Endothelial cell of umbilical vein (primary cell): Measurements from ENCODE around the gene RAB1B. TPM values are rescaled to one million over a fixed set of nuclear protein-coding genes. Genes with fewer than 3 reads are reported as not detected.

ENCODE experiments used
- BruUV-seq: library from RNA; stranded (reverse); fragments of 400-500 nt; replicated peaks from 2 replicates; lab custom pipeline; 2021; lab: Mats Ljungman, UMichigan
- CTCF ChIA-PET: fragments of 300-600, 350-600 bp; sonication (Branson Sonifier 250); formaldehyde crosslinking; loops from one replicate; lab custom pipeline; 2021; ENCODE audit warnings: antibody characterized with exemption, inconsistent platforms; lab: Charles Lee
- POLR2A ChIA-PET: fragments of 300-600, 350-600 bp; sonication (Branson Sonifier 250); formaldehyde crosslinking; loops from one replicate; lab custom pipeline; 2021; ENCODE audit warnings: antibody characterized with exemption, inconsistent platforms; lab: Charles Lee
- DNase-seq: peaks from one replicate; pipeline ENCODE4 v3.0.0-alpha.2; 2011; ENCODE audit warnings: low read depth, low spot score
- FAIRE-seq: peaks from 2 replicates; lab custom pipeline; 2011; peaks lifted over from hg19 to GRCh38; lab: Jason Lieb, UNC
- H2AFZ ChIP-seq: 2 replicates; pipeline ENCODE4 v1.6.0; 2012; ENCODE audit warnings: low read depth, low read length, control low read depth, inconsistent platforms
- H3K27ac ChIP-seq: 2 replicates; pipeline ENCODE4 v1.5.1; 2011; ENCODE audit warnings: low read depth, mild to moderate bottlenecking, control low read depth, low read length, moderate library complexity; ENCODE audit not compliant: insufficient read depth
- H3K27me3 ChIP-seq, 2 experiments: 2 replicates each; pipeline versions ENCODE4 v1.6.0 to v1.6.1; 2011; ENCODE audit warnings: low read length in 2 of 2, mixed read lengths in 1 of 2; ENCODE audit not compliant: control insufficient read depth in 2 of 2, insufficient read depth in 2 of 2
- H3K36me3 ChIP-seq, 2 experiments: 2 replicates in 1 of 2; 3 replicates in 1 of 2; pipeline ENCODE4 v1.5.1; 2011; ENCODE audit warnings: low read length in 2 of 2, mild to moderate bottlenecking in 1 of 2, moderate library complexity in 1 of 2; ENCODE audit not compliant: control insufficient read depth in 2 of 2, insufficient read depth in 2 of 2; ENCODE audit errors: extremely low read depth in 1 of 2
- H3K4me1 ChIP-seq: 3 replicates; pipeline ENCODE4 v1.5.1; 2011; ENCODE audit warnings: mild to moderate bottlenecking, low read length; ENCODE audit not compliant: control insufficient read depth, insufficient read depth; ENCODE audit errors: extremely low read depth
- H3K4me2 ChIP-seq: 2 replicates; pipeline ENCODE4 v1.6.1; 2011; ENCODE audit warnings: low read length, control low read depth, mixed read lengths; ENCODE audit not compliant: insufficient read depth
- H3K4me3 ChIP-seq, 3 experiments: fragments of 200-600 bp in 1 of 3; sonication (generic), shearing (Covaris generic) in 1 of 3; replicated peaks in 1 of 3; 2 replicates each; pipeline ENCODE4 v1.5.1; 2011 to 2016; ENCODE audit warnings: control low read depth in 3 of 3, low read length in 3 of 3, mild to moderate bottlenecking in 2 of 3, inconsistent platforms in 1 of 3, low read depth in 1 of 3, moderate library complexity in 1 of 3; ENCODE audit not compliant: insufficient read depth in 1 of 3
- H3K79me2 ChIP-seq: 2 replicates; pipeline ENCODE4 v1.6.0; 2012; ENCODE audit warnings: low read length, inconsistent platforms; ENCODE audit not compliant: control insufficient read depth, insufficient read depth
- H3K9ac ChIP-seq: replicated peaks from 2 replicates; pipeline ENCODE3; 2011; ENCODE audit warnings: low read length, control low read depth; ENCODE audit not compliant: insufficient read depth; ENCODE audit errors: extremely low read depth
- H3K9me1 ChIP-seq: replicated peaks from 3 replicates; pipeline ENCODE4 v1.6.0; 2011; ENCODE audit warnings: mild to moderate bottlenecking, low read length; ENCODE audit not compliant: control insufficient read depth, insufficient read depth; ENCODE audit errors: extremely low read depth
- H3K9me3 ChIP-seq: replicated peaks from 2 replicates; pipeline ENCODE4 v1.5.1; 2012; ENCODE audit warnings: low read length, inconsistent platforms; ENCODE audit not compliant: control insufficient read depth, insufficient read depth
- H4K20me1 ChIP-seq: replicated peaks from 2 replicates; pipeline ENCODE3; 2011; ENCODE audit warnings: mild to moderate bottlenecking, low read length; ENCODE audit not compliant: control insufficient read depth, insufficient read depth; ENCODE audit errors: extremely low read depth
- CTCF ChIP-seq, 2 donors: IDR thresholded peaks; 1 replicate in 1 of 2; 2 replicates in 1 of 2; pipeline ENCODE4 v1.5.1; 2011; ENCODE audit warnings: low read length in 2 of 2, mild to moderate bottlenecking in 2 of 2, moderate library complexity in 2 of 2, control low read depth in 1 of 2, inconsistent platforms in 1 of 2, low read depth in 1 of 2; ENCODE audit not compliant: insufficient read depth in 1 of 2; ENCODE audit errors: extremely low read depth in 1 of 2
- EZH2 ChIP-seq: IDR thresholded peaks from 2 replicates; pipeline ENCODE4 v1.6.1; 2012; ENCODE audit warnings: borderline replicate concordance, low read depth, mild to moderate bottlenecking, moderate library complexity, low read length, inconsistent platforms; ENCODE audit not compliant: severe bottlenecking
- FOS ChIP-seq: IDR thresholded peaks from 2 replicates; pipeline ENCODE4 v1.6.1; 2011; ENCODE audit warnings: mild to moderate bottlenecking, low read length, moderate library complexity, borderline replicate concordance; ENCODE audit not compliant: insufficient read depth
- GATA2 ChIP-seq: IDR thresholded peaks from 2 replicates; pipeline ENCODE4 v1.7.0; 2011; ENCODE audit warnings: low read depth, mild to moderate bottlenecking, moderate library complexity, mixed read lengths, low read length; ENCODE audit not compliant: insufficient read length, insufficient read depth
- JUN ChIP-seq: IDR thresholded peaks from 2 replicates; pipeline ENCODE4 v1.6.1; 2011; ENCODE audit warnings: borderline replicate concordance, low read depth; ENCODE audit not compliant: insufficient read length, insufficient read depth
- MAX ChIP-seq: IDR thresholded peaks from 2 replicates; pipeline ENCODE4 v1.6.1; 2011; ENCODE audit not compliant: insufficient read depth, insufficient read length
- MYC ChIP-seq: IDR thresholded peaks from one replicate; pipeline ENCODE4 v1.6.1; 2011; ENCODE audit warnings: mild to moderate bottlenecking, low read depth, low read length
- POLR2A ChIP-seq: IDR thresholded peaks from 2 replicates; pipeline ENCODE4 v1.6.1; 2012; ENCODE audit warnings: low read depth, mild to moderate bottlenecking, control low read depth, low read length
- POLR2AphosphoS5 ChIP-seq: IDR thresholded peaks from 2 replicates; pipeline ENCODE4 v1.6.1; 2012; ENCODE audit warnings: low read depth, mild to moderate bottlenecking, control low read depth, low read length, moderate library complexity; ENCODE audit not compliant: insufficient read depth
- dilution Hi-C: fragments of 300-500 bp; cut with MboI; formaldehyde crosslinking; loops from one replicate; pipeline ENCODE4 v1.15.0; 2019; ENCODE audit warnings: low sequenced_read_pairs; ENCODE audit not compliant: extremely low pct_ligation_motif_present
- intact Hi-C: fragments of 100-400 bp; cut with micrococcal nuclease; formaldehyde crosslinking; loops from one replicate; pipeline ENCODE4 v1.10.0; 2022
- polyA plus RNA-seq, 4 experiments: library from polyadenylated mRNA; depleted of rRNA in 3 of 4; stranded (reverse) in 3 of 4; unstranded in 1 of 4; fragments of >200 nt; gene quantifications; 2 replicates each; pipeline versions ENCODE4 v1.2.1 to v1.2.3, GENCODE V29; 2011 to 2012; ENCODE audit warnings: missing spikeins in 1 of 4
- total RNA-seq: library from RNA; stranded (reverse); gene quantifications from 2 replicates; pipeline ENCODE4 v1.2.3, GENCODE V29; 2021

Gene RAB1B
- total and polyA plus RNA-seq, 2 donors (not counting 3 experiments of a cell fraction or from before 2014, with no cell fraction given), result 171 to 383 TPM

DNA sequence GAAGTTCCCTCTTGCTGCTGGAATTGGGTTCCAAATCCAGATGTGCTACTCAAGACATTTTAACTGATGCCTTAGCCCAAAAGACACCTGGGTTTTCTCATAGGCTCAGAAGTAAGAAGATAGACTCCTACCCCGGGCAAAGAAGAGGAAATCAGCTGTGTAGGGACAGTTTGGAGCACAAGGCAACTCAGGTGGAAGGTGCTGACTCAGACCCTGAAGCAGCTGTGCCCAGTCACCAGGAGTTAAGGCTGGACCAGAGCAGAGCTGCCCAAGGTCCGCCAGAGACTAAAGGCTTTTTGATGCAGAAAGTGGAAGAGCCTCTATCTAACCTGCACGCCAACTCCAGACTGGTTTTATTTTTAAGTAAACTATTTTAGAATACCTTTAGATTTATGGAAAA lies 20.6 kb upstream of the RAB1B start:
- intact Hi-C loops (no loop called here), dilution Hi-C loops (no loop called here)
- Histone ChIP-seq H3K9ac (no peak overlapping the region), H3K36me3 (peaks cover 0 to 9% of the 10 kb centered on the region in 2 experiments), H3K4me3 (no peak overlapping the region), H3K27me3 (no peaks in the 10 kb centered on the region), H4K20me1 (no peaks in the 10 kb centered on the region), H3K79me2 (no peaks in the 10 kb centered on the region), H3K4me2 (no peak overlapping the region), H3K27ac (no peak overlapping the region), H3K4me1 (no peaks in the 10 kb centered on the region), H3K9me3 (no peaks in the 10 kb centered on the region), H2AFZ (no peak overlapping the region), H3K9me1 (no peaks in the 10 kb centered on the region)
- BruUV-seq, result no TSS peak
- ChIA-PET POLR2A (no interaction called here), CTCF (no interaction called here)
- FAIRE-seq (no peak), DNase-seq (no peak)
- no peak for TF ChIP-seq EZH2
- no peak for TF ChIP-seq CTCF (IDR thresholded peaks at IDR 0.05; ENCODE audit: extremely low read depth in 1 of 2, insufficient read depth in 1 of 2, low read depth in 1 of 2, low read length in 2 of 2)
- TF ChIP-seq JUN, result no peak
- no peak for TF ChIP-seq MYC
- TF ChIP-seq POLR2AphosphoS5, result no peak
- TF ChIP-seq GATA2, result no peak
- no peak for TF ChIP-seq MAX
- TF ChIP-seq FOS, result no peak
- no peak for TF ChIP-seq POLR2A
